Measurements from ENCODE around the gene GRM8. TPM values are rescaled to one million over a fixed set of nuclear protein-coding genes. Genes with fewer than 3 reads are reported as not detected.
"Not testable (repeated sequence)": the region's sequence is repeated elsewhere in the genome, so short reads cannot be mapped to it uniquely, and the experiment has no call there.

GRM8 gene
- total and polyA plus RNA-seq, 2 donors from 2014 or later, result 3.2 TPM; not detected in 1

- DNase-seq; H3K36me3 ChIP-seq (ENCODE audit: control insufficient read depth in 2 of 3, insufficient read depth in 3 of 3, low read length in 3 of 3); H3K9me3 ChIP-seq (ENCODE audit: control insufficient read depth in 2 of 3, insufficient read depth in 1 of 3, low read length in 3 of 3); H3K27ac ChIP-seq (ENCODE audit: low read depth in 2 of 2, low read length in 2 of 2); H3K4me1 ChIP-seq (ENCODE audit: control insufficient read depth in 2 of 3, insufficient read depth in 2 of 3, low read depth in 1 of 3, low read length in 3 of 3); H3K4me3 ChIP-seq (ENCODE audit: low read length in 3 of 3); intact Hi-C loops (cut with DNase I); H3K9ac ChIP-seq (ENCODE audit: low read length in 3 of 3); H3K27me3 ChIP-seq (ENCODE audit: control insufficient read depth, insufficient read depth, low read length); FAIRE-seq: not testable (repeated sequence)
Observed at GRCh38 chr7:126887980-126888379, 364.8 kb downstream of the GRM8 start.

GRCh38 chr7:126887560-126887959 lies 365.2 kb downstream of the GRM8 start:
- DNase-seq; intact Hi-C loops (cut with DNase I); H3K4me1 ChIP-seq (ENCODE audit: control insufficient read depth in 2 of 3, insufficient read depth in 2 of 3, low read depth in 1 of 3, low read length in 3 of 3); H3K27ac ChIP-seq (ENCODE audit: low read depth in 2 of 2, low read length in 2 of 2); H3K27me3 ChIP-seq (ENCODE audit: control insufficient read depth, insufficient read depth, low read length); FAIRE-seq; H3K9ac ChIP-seq (ENCODE audit: low read length in 3 of 3); H3K36me3 ChIP-seq (ENCODE audit: control insufficient read depth in 2 of 3, insufficient read depth in 3 of 3, low read length in 3 of 3); H3K9me3 ChIP-seq (ENCODE audit: control insufficient read depth in 2 of 3, insufficient read depth in 1 of 3, low read length in 3 of 3); H3K4me3 ChIP-seq (ENCODE audit: low read length in 3 of 3): not testable (repeated sequence)

GRCh38 chr7:126882730-126883129 lies 370.0 kb downstream of the GRM8 start:
- H3K9me3 ChIP-seq (ENCODE audit: control insufficient read depth in 2 of 3, insufficient read depth in 1 of 3, low read length in 3 of 3); DNase-seq; H3K4me3 ChIP-seq (ENCODE audit: low read length in 3 of 3); H3K27me3 ChIP-seq (ENCODE audit: control insufficient read depth, insufficient read depth, low read length); FAIRE-seq; H3K27ac ChIP-seq (ENCODE audit: low read depth in 2 of 2, low read length in 2 of 2); intact Hi-C loops (cut with DNase I); H3K36me3 ChIP-seq (ENCODE audit: control insufficient read depth in 2 of 3, insufficient read depth in 3 of 3, low read length in 3 of 3); H3K4me1 ChIP-seq (ENCODE audit: control insufficient read depth in 2 of 3, insufficient read depth in 2 of 3, low read depth in 1 of 3, low read length in 3 of 3); H3K9ac ChIP-seq (ENCODE audit: low read length in 3 of 3): not testable (repeated sequence)

- FAIRE-seq; intact Hi-C loops (cut with DNase I); H3K36me3 ChIP-seq (ENCODE audit: control insufficient read depth in 2 of 3, insufficient read depth in 3 of 3, low read length in 3 of 3); H3K4me1 ChIP-seq (ENCODE audit: control insufficient read depth in 2 of 3, insufficient read depth in 2 of 3, low read depth in 1 of 3, low read length in 3 of 3); H3K27me3 ChIP-seq (ENCODE audit: control insufficient read depth, insufficient read depth, low read length); DNase-seq; H3K27ac ChIP-seq (ENCODE audit: low read depth in 2 of 2, low read length in 2 of 2); H3K4me3 ChIP-seq (ENCODE audit: low read length in 3 of 3); H3K9ac ChIP-seq (ENCODE audit: low read length in 3 of 3); H3K9me3 ChIP-seq (ENCODE audit: control insufficient read depth in 2 of 3, insufficient read depth in 1 of 3, low read length in 3 of 3): not testable (repeated sequence)
Observed at GRCh38 chr7:126881908-126882307, 370.8 kb downstream of the GRM8 start.

- no peaks in the 10 kb centered on the region for H3K9me3 ChIP-seq (ENCODE audit: control insufficient read depth in 2 of 3, insufficient read depth in 1 of 3, low read length in 3 of 3)
- H3K36me3 ChIP-seq (ENCODE audit: control insufficient read depth in 2 of 3, insufficient read depth in 3 of 3, low read length in 3 of 3), result no peaks in the 10 kb centered on the region
- no peak for TF ChIP-seq CTCF (IDR thresholded peaks at IDR 0.05; ENCODE audit: borderline replicate concordance, extremely low read depth, insufficient read depth)
- FAIRE-seq, result no peak
- no peaks in the 10 kb centered on the region for H3K27me3 ChIP-seq (ENCODE audit: control insufficient read depth, insufficient read depth, low read length)
- no peaks in the 10 kb centered on the region for H3K4me1 ChIP-seq (ENCODE audit: control insufficient read depth in 2 of 3, insufficient read depth in 2 of 3, low read depth in 1 of 3, low read length in 3 of 3)
- DNase-seq, result no peak
- H3K27ac ChIP-seq (ENCODE audit: low read depth in 2 of 2, low read length in 2 of 2), result no peak overlapping the region
- H3K9ac ChIP-seq (ENCODE audit: low read length in 3 of 3), result no peak overlapping the region
- no peak overlapping the region for H3K4me3 ChIP-seq (ENCODE audit: low read length in 3 of 3)
- intact Hi-C loops (cut with DNase I), result no loop called here
Observed at GRCh38 chr7:126881315-126881714, 371.4 kb downstream of the GRM8 start.

- H3K9ac ChIP-seq (ENCODE audit: low read length in 3 of 3); H3K36me3 ChIP-seq (ENCODE audit: control insufficient read depth in 2 of 3, insufficient read depth in 3 of 3, low read length in 3 of 3); H3K27ac ChIP-seq (ENCODE audit: low read depth in 2 of 2, low read length in 2 of 2); H3K4me1 ChIP-seq (ENCODE audit: control insufficient read depth in 2 of 3, insufficient read depth in 2 of 3, low read depth in 1 of 3, low read length in 3 of 3); H3K27me3 ChIP-seq (ENCODE audit: control insufficient read depth, insufficient read depth, low read length); H3K9me3 ChIP-seq (ENCODE audit: control insufficient read depth in 2 of 3, insufficient read depth in 1 of 3, low read length in 3 of 3); H3K4me3 ChIP-seq (ENCODE audit: low read length in 3 of 3); FAIRE-seq; intact Hi-C loops (cut with DNase I); DNase-seq: not testable (repeated sequence)
Observed at GRCh38 chr7:126876536-126876935, 376.2 kb downstream of the GRM8 start.

Data from kidney (tissue), 14 donors.